HCT116 (cell line): ENCODE measurements around the gene AQP6. TPM values are rescaled to one million over a fixed set of nuclear protein-coding genes. Genes with fewer than 3 reads are reported as not detected.
"Not testable (repeated sequence)": the region's sequence is repeated elsewhere in the genome, so short reads cannot be mapped to it uniquely, and the experiment has no call there.

ENCODE experiments used
- ATAC-seq: fragments of 200-7000 bp; cut with Tn5 transposase; 2 replicates; pipeline ENCODE4 v1.9.1; 2020; ENCODE audit warnings: mild to moderate bottlenecking, moderate library complexity
- BruUV-seq: library from RNA; stranded (reverse); fragments of 400-500 nt; replicated peaks from 2 replicates; lab custom pipeline; 2021; lab: Mats Ljungman, UMichigan
- CTCF ChIA-PET: fragments of 300-600 bp; sonication (Branson Sonifier 250); formaldehyde crosslinking; loops from one replicate; lab custom pipeline; 2021; ENCODE audit warnings: antibody characterized with exemption; lab: Charles Lee
- POLR2A ChIA-PET: fragments of 300-600, 350-600 bp; sonication (Branson Sonifier 250); formaldehyde crosslinking; loops from one replicate; lab custom pipeline; 2021; ENCODE audit warnings: antibody characterized with exemption; lab: Charles Lee
- RAD21 ChIA-PET, 2 experiments: fragments of 300-600 bp; sonication (Branson Sonifier 250); formaldehyde crosslinking; loops; one replicate each; lab custom pipeline; 2023; ENCODE audit warnings: low total read pairs in 2 of 2; ENCODE audit not compliant: uncharacterized antibody in 2 of 2, unreplicated experiment in 2 of 2, low non-redundant PET in 1 of 2; lab: Charles Lee
- DNase-seq: peaks from one replicate; pipeline ENCODE4 v3.0.0-alpha.2; 2010; ENCODE audit warnings: low read depth, low spot score
- H2AFZ ChIP-seq: fragments of 200-600 bp; shearing (Covaris generic), sonication (generic); 2 replicates; pipeline ENCODE4 v1.6.1; 2017; ENCODE audit warnings: low read depth, mixed run types, mixed read lengths, antibody characterized with exemption, low read length; ENCODE audit not compliant: poor library complexity, severe bottlenecking
- H3K27ac ChIP-seq: 2 replicates; pipeline ENCODE4 v1.5.1; 2012; ENCODE audit warnings: low read depth, low read length
- H3K27me3 ChIP-seq: fragments of 200-600 bp; sonication (generic); 2 replicates; pipeline ENCODE4 v1.6.1; 2016; ENCODE audit warnings: mixed run types, low read length, mixed read lengths; ENCODE audit not compliant: insufficient read depth
- H3K36me3 ChIP-seq, 2 experiments: fragments of 200-500 bp in 1 of 2; fragments of 200-600 bp in 1 of 2; sonication (Bioruptor generic) in 1 of 2; sonication (generic) in 1 of 2; 2 replicates each; pipeline versions ENCODE4 v1.5.1 to v1.6.1; 2014 to 2016; ENCODE audit warnings: low read length in 2 of 2, inconsistent platforms in 1 of 2, mixed read lengths in 1 of 2, mixed run types in 1 of 2; ENCODE audit not compliant: insufficient read depth in 2 of 2, control insufficient read depth in 1 of 2
- H3K4me1 ChIP-seq, 2 experiments: fragments of 200-600 bp in 1 of 2; sonication (generic) in 1 of 2; 2 replicates each; pipeline versions ENCODE4 v1.5.1 to v1.6.1; 2012 to 2017; ENCODE audit warnings: low read length in 2 of 2, inconsistent platforms in 1 of 2, mild to moderate bottlenecking in 1 of 2, mixed read lengths in 1 of 2, mixed run types in 1 of 2, moderate library complexity in 1 of 2; ENCODE audit not compliant: insufficient read depth in 2 of 2, control insufficient read depth in 1 of 2
- H3K4me2 ChIP-seq: fragments of 200-600 bp; sonication (generic); 2 replicates; pipeline ENCODE4 v1.6.1; 2017; ENCODE audit warnings: mixed run types, low read length, mixed read lengths
- H3K4me3 ChIP-seq, 2 experiments: fragments of 200-600 bp in 1 of 2; sonication (generic) in 1 of 2; replicated peaks in 1 of 2; 2 replicates each; pipeline ENCODE4 v1.5.1; 2011 to 2016; ENCODE audit warnings: low read length in 2 of 2, control low read depth in 1 of 2, low read depth in 1 of 2, mild to moderate bottlenecking in 1 of 2, mixed read lengths in 1 of 2, mixed run types in 1 of 2
- H3K79me2 ChIP-seq: fragments of 200-600 bp; sonication (generic); 2 replicates; pipeline ENCODE4 v1.6.1; 2017; ENCODE audit warnings: mild to moderate bottlenecking, mixed run types, low read length, moderate library complexity, mixed read lengths; ENCODE audit not compliant: insufficient read depth
- H3K9ac ChIP-seq: fragments of 200-600 bp; sonication (generic); 2 replicates; pipeline ENCODE4 v1.6.1; 2016; ENCODE audit warnings: low read length, mixed read lengths
- H3K9me2 ChIP-seq: fragments of 200-600 bp; sonication (generic), shearing (Covaris generic); 2 replicates; pipeline ENCODE4 v1.6.1; 2017; ENCODE audit warnings: mixed run types, mild to moderate bottlenecking, moderate library complexity; ENCODE audit not compliant: insufficient read depth
- H3K9me3 ChIP-seq, 2 experiments: fragments of 200-500 bp in 1 of 2; fragments of 200-600 bp in 1 of 2; sonication (Bioruptor generic) in 1 of 2; sonication (generic) in 1 of 2; 2 replicates each; pipeline ENCODE4 v1.6.1; 2014 to 2017; ENCODE audit warnings: low read length in 2 of 2, mixed read lengths in 2 of 2, inconsistent platforms in 1 of 2, low read depth in 1 of 2, mild to moderate bottlenecking in 1 of 2, mixed run types in 1 of 2, moderate library complexity in 1 of 2; ENCODE audit not compliant: control insufficient read depth in 1 of 2, insufficient read depth in 1 of 2
- H4K20me1 ChIP-seq: fragments of 200-600 bp; sonication (generic), shearing (Covaris generic); 2 replicates; pipeline ENCODE4 v1.6.1; 2017; ENCODE audit warnings: mixed run types, mild to moderate bottlenecking, moderate library complexity; ENCODE audit not compliant: insufficient read depth
- ATF3 ChIP-seq: IDR thresholded peaks from 2 replicates; pipeline ENCODE4 v1.6.1; 2012
- CEBPB ChIP-seq: IDR thresholded peaks from 2 replicates; pipeline ENCODE4 v1.6.1; 2012; ENCODE audit warnings: low read depth
- CTCF ChIP-seq, 3 experiments: fragments of 200-600 bp in 1 of 3; sonication (generic) in 1 of 3; IDR thresholded peaks in 2 of 3; conservative IDR thresholded peaks in 1 of 3; 2 replicates each; pipeline ENCODE4 v1.5.1; 2012 to 2017; ENCODE audit warnings: low read depth in 2 of 3, low read length in 2 of 3, antibody characterized with exemption in 1 of 3, borderline replicate concordance in 1 of 3, control low read depth in 1 of 3, mild to moderate bottlenecking in 1 of 3, mixed read lengths in 1 of 3, mixed run types in 1 of 3, moderate library complexity in 1 of 3; ENCODE audit not compliant: insufficient read depth in 1 of 3
- ELF1 ChIP-seq: IDR thresholded peaks from 2 replicates; pipeline ENCODE4 v1.6.1; 2012; ENCODE audit warnings: low read depth, borderline replicate concordance
- EZH2 ChIP-seq: fragments of 200-600 bp; sonication (generic); IDR thresholded peaks from 2 replicates; pipeline ENCODE4 v1.6.1; 2017; ENCODE audit warnings: antibody characterized with exemption, mixed run types
- MAX ChIP-seq: IDR thresholded peaks from 2 replicates; pipeline ENCODE4 v1.6.1; 2012
- POLR2A ChIP-seq: IDR thresholded peaks from 2 replicates; pipeline ENCODE4 v1.7.0; 2011; ENCODE audit warnings: borderline replicate concordance; ENCODE audit not compliant: insufficient read depth, insufficient read length; ENCODE audit errors: extremely low read depth
- SIN3A ChIP-seq: IDR thresholded peaks from 2 replicates; pipeline ENCODE4 v1.6.1; 2012; ENCODE audit warnings: low read depth
- TCF7L2 ChIP-seq: IDR thresholded peaks from 2 replicates; pipeline ENCODE4 v1.7.0; 2011; ENCODE audit warnings: borderline replicate concordance, inconsistent platforms; ENCODE audit not compliant: insufficient read depth, insufficient read length; ENCODE audit errors: extremely low read depth
- intact Hi-C: fragments of 100-400 bp; cut with micrococcal nuclease; formaldehyde crosslinking; loops from 2 replicates; pipeline ENCODE4 v1.10.0; 2022
- total RNA-seq: library from RNA; stranded (reverse); gene quantifications from one replicate; pipeline ENCODE4 v1.2.1, GENCODE V29; 2021; ENCODE audit not compliant: unreplicated experiment

The AQP6 gene
- total RNA-seq, 1 experiment from 2014 or later = not detected

GRCh38 chr12:49985981-49986380, 13.2 kb downstream of the AQP6 start:
- Histone ChIP-seq H3K27ac (no peak overlapping the region), H3K9me2 (no peaks in the 10 kb centered on the region), H3K9ac (no peak overlapping the region), H3K36me3 (peaks cover 24 to 41% of the 10 kb centered on the region in 2 experiments), H3K4me3 (no peak overlapping the region), H4K20me1 (no peaks in the 10 kb centered on the region), H3K4me1 (no peaks in the 10 kb centered on the region), H3K9me3 (no peaks in the 10 kb centered on the region), H3K27me3 (no peaks in the 10 kb centered on the region), H3K4me2 (no peak overlapping the region), H2AFZ (no peak overlapping the region), H3K79me2 (no peaks in the 10 kb centered on the region)
- TF ChIP-seq ELF1 = no peak
- TF ChIP-seq CEBPB = no peak
- TF ChIP-seq CTCF (IDR thresholded peaks at IDR 0.05 in 2 of 3, conservative IDR thresholded peaks at IDR 0.05 in 1 of 3; ENCODE audit: borderline replicate concordance in 1 of 3, insufficient read depth in 1 of 3, low read depth in 2 of 3, low read length in 2 of 3) = no peak
- TF ChIP-seq POLR2A = no peak
- TF ChIP-seq EZH2 = no peak
- no peak for TF ChIP-seq ATF3
- TF ChIP-seq TCF7L2 = no peak
- no peak for TF ChIP-seq SIN3A
- no peak for TF ChIP-seq MAX
- intact Hi-C loops = no loop called here
- DNase-seq (no peak), ATAC-seq (no peak)
- RAD21 ChIA-PET = no interaction called here
- BruUV-seq = no TSS peak
- CTCF ChIA-PET = no interaction called here
- POLR2A ChIA-PET = no interaction called here

DNA sequence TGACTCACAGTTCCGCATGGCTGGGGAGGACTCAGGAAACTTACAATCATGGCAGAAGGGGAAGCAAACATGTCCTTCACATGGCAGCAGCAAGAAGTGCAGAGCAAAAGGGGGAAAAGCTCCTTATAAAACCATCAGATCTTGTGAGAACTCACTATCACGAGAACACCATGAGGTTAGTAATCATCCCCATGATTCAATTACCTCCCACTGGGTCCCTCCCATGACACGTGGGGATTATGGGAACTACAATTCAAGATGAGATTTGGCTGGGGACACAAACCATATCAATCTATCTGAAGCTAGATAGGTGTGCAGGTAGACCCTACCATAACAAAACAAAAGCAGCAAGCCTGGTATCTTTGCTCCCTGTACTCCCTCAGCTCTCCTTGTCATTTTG, 13.7 kb downstream of the AQP6 start:
- CTCF ChIA-PET = interaction anchor here (0.7 kb wide), 1 partner anchor 44 kb away, joined by 3 read pairs; no protein-coding TSS in a partner anchor
- RAD21 ChIA-PET, intact Hi-C loops: not testable (repeated sequence)

More for the DNA sequence above, 13.7 kb downstream of the AQP6 start:
- H3K9ac ChIP-seq, H3K4me2 ChIP-seq, H3K4me1 ChIP-seq, H3K9me3 ChIP-seq, DNase-seq, POLR2A ChIA-PET, H3K79me2 ChIP-seq, H4K20me1 ChIP-seq, ATAC-seq, H3K27ac ChIP-seq, H3K27me3 ChIP-seq, H3K9me2 ChIP-seq, BruUV-seq, H2AFZ ChIP-seq, H3K4me3 ChIP-seq: not testable (repeated sequence)
- H3K36me3 ChIP-seq = peaks cover 24 to 43% of the 10 kb centered on the region in 2 experiments
